GM12872 (cell line): ENCODE results near the gene TUBA1C.

Experiments used
- TF ChIP-seq, protein P1 (sequence below): IDR thresholded peaks from 3 replicates; pipeline ENCODE4 v1.5.1; 2011; ENCODE audit warnings: low read depth, mild to moderate bottlenecking, low read length, moderate library complexity; ENCODE audit not compliant: insufficient read depth

Gene TUBA1C

GRCh38 chr12:49236423-49236822 lies 28.5 kb upstream of the TUBA1C start:
- TF ChIP-seq, protein P1, sequence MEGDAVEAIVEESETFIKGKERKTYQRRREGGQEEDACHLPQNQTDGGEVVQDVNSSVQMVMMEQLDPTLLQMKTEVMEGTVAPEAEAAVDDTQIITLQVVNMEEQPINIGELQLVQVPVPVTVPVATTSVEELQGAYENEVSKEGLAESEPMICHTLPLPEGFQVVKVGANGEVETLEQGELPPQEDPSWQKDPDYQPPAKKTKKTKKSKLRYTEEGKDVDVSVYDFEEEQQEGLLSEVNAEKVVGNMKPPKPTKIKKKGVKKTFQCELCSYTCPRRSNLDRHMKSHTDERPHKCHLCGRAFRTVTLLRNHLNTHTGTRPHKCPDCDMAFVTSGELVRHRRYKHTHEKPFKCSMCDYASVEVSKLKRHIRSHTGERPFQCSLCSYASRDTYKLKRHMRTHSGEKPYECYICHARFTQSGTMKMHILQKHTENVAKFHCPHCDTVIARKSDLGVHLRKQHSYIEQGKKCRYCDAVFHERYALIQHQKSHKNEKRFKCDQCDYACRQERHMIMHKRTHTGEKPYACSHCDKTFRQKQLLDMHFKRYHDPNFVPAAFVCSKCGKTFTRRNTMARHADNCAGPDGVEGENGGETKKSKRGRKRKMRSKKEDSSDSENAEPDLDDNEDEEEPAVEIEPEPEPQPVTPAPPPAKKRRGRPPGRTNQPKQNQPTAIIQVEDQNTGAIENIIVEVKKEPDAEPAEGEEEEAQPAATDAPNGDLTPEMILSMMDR: no peak

GRCh38 chr12:49243631-49244030 lies 21.3 kb upstream of the TUBA1C start:
- TF ChIP-seq, protein P1: no peak

DNA sequence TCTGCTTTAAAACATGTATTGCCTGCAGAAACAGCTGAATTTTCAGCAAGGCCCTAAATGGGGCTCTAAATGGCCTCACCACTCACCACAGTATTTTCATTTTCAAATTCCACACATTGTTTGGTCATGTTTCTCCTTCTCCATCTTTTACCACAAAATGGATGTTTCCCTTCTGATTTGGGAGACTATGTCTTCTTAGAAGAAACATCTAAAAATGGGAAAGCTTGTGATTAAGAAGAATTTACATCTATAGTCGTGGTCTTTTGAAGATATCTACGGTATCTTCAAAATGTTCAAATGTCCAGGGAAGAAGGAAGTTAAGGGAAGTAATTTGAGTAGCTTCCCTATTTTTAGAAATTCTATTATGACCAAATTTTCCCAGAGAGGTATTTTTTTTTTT lies 20.7 kb upstream of the TUBA1C start:
- TF ChIP-seq, protein P1: no peak

- TF ChIP-seq, protein P1: no peak
These were observed 13.5 kb upstream of the TUBA1C start for GRCh38 chr12:49251357-49251756.

DNA sequence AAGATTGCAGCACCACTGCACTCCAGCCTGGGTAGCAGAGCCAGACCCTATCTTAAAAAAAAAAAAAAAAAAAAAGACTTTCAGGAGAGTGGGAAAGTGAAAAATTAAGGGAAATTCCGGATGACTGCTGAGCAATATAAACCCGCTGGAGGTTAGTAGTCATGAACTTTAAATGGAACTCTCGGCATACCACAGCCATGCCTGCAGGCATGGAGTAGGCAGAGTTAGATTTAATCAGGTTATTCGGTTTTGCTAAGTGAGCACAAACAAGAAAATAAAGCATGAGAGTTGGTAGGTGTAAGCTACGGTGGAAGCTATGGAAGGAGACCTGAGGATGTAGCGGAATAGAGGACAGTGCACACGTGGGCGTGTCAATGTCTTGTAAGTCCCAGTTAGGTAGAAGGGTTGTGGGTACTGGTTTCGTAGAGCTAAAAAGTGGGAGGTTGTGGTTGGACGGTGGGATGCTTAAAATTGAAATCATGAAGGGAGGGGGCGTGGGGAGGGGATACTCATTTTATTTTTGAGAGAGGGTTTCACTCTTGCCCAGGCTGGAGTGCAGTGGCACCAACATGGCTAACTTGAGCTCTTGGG lies 11.8 kb upstream of the TUBA1C start:
- TF ChIP-seq, protein P1: no peak

- TF ChIP-seq, protein P1: no peak
These were observed 8.8 kb upstream of the TUBA1C start for GRCh38 chr12:49255857-49256637.

GRCh38 chr12:49259452-49259851 lies 5.4 kb upstream of the TUBA1C start:
- TF ChIP-seq, protein P1: no peak
